WTC11 (cell line): ENCODE data around the gene LRRC40. TPM values are rescaled to one million over a fixed set of nuclear protein-coding genes. Genes with fewer than 3 reads are reported as not detected.
"Not testable (repeated sequence)": the region's sequence is repeated elsewhere in the genome, so short reads cannot be mapped to it uniquely, and the experiment has no call there.

Experiments used
- ATAC-seq: fragments of 200-7000 bp; cut with Tn5 transposase; 2 replicates; pipeline ENCODE4 v1.10.0; 2021; ENCODE audit warnings: mild to moderate bottlenecking, moderate library complexity
- CTCF ChIA-PET: fragments of 300-600 bp; sonication (Branson Sonifier 250); formaldehyde crosslinking; loops from one replicate; lab custom pipeline; 2021; ENCODE audit warnings: antibody characterized with exemption; lab: Charles Lee
- POLR2A ChIA-PET: fragments of 350-600 bp; sonication (Branson Sonifier 250); formaldehyde crosslinking; loops from one replicate; lab custom pipeline; 2021; ENCODE audit warnings: antibody characterized with exemption; lab: Charles Lee
- DNase-seq: peaks from one replicate; pipeline ENCODE4 v3.0.0; 2021; ENCODE audit warnings: low spot score
- H3K27ac Mint-ChIP-seq: 2 replicates; pipeline ENCODE4 v1.8.0; 2021; ENCODE audit warnings: mixed read lengths
- H3K27me3 Mint-ChIP-seq: 2 replicates; pipeline ENCODE4 v1.8.0; 2021; ENCODE audit warnings: low read depth, mild to moderate bottlenecking, moderate library complexity, mixed read lengths
- H3K36me3 Mint-ChIP-seq: 2 replicates; pipeline ENCODE4 v1.8.0; 2021; ENCODE audit warnings: mixed read lengths
- H3K4me1 Mint-ChIP-seq: 2 replicates; pipeline ENCODE4 v1.8.0; 2022; ENCODE audit warnings: mixed read lengths
- H3K4me3 Mint-ChIP-seq: 2 replicates; pipeline ENCODE4 v1.8.0; 2021; ENCODE audit warnings: mild to moderate bottlenecking, moderate library complexity, mixed read lengths
- H3K9me3 Mint-ChIP-seq: 2 replicates; pipeline ENCODE4 v1.8.0; 2021; ENCODE audit warnings: mixed read lengths
- ARID4B ChIP-seq: sonication (generic); formaldehyde crosslinking; IDR thresholded peaks from 2 replicates; pipeline ENCODE4 v1.8.0; 2023; ENCODE audit warnings: missing genetic modification reagents, mild to moderate bottlenecking, borderline replicate concordance
- CBFB ChIP-seq: sonication (generic); formaldehyde crosslinking; IDR thresholded peaks from 2 replicates; pipeline ENCODE4 v1.8.1; 2022; ENCODE audit warnings: mild to moderate bottlenecking, low read depth, missing genetic modification reagents
- CDX4 ChIP-seq: fragments of 250-450 bp; sonication (Bioruptor Pico); IDR thresholded peaks from 2 replicates; pipeline ENCODE4 v1.9.0; 2021; ENCODE audit warnings: moderate library complexity, mild to moderate bottlenecking, inconsistent platforms, borderline replicate concordance
- E2F1 ChIP-seq: sonication (generic); formaldehyde crosslinking; IDR thresholded peaks from 2 replicates; pipeline ENCODE4 v1.8.0; 2022; ENCODE audit warnings: mild to moderate bottlenecking, missing genetic modification reagents
- ELF4 ChIP-seq: sonication (generic); formaldehyde crosslinking; IDR thresholded peaks from 2 replicates; pipeline ENCODE4 v1.8.1; 2022; ENCODE audit warnings: low read depth, mild to moderate bottlenecking, moderate library complexity, missing genetic modification reagents
- ETV6 ChIP-seq: sonication (generic); formaldehyde crosslinking; IDR thresholded peaks from 2 replicates; pipeline ENCODE4 v1.8.1; 2022; ENCODE audit warnings: mild to moderate bottlenecking, missing genetic modification reagents
- GTF2I ChIP-seq: fragments of 250-450 bp; sonication (Bioruptor Pico); conservative IDR thresholded peaks from 2 replicates; pipeline ENCODE4 v1.4.0; 2021; ENCODE audit warnings: mild to moderate bottlenecking
- JUN ChIP-seq: sonication (generic); formaldehyde crosslinking; IDR thresholded peaks from 2 replicates; pipeline ENCODE4 v1.8.0; 2023; ENCODE audit warnings: mild to moderate bottlenecking, missing genetic modification reagents
- MYBL2 ChIP-seq: sonication (generic); formaldehyde crosslinking; IDR thresholded peaks from 2 replicates; pipeline ENCODE4 v1.8.1; 2023; ENCODE audit warnings: mild to moderate bottlenecking, moderate library complexity, missing genetic modification reagents
- NR2C2 ChIP-seq: sonication (generic); formaldehyde crosslinking; IDR thresholded peaks from 2 replicates; pipeline ENCODE4 v1.8.0; 2022; ENCODE audit warnings: mild to moderate bottlenecking, missing genetic modification reagents
- PRRX2 ChIP-seq: fragments of 250-450 bp; sonication (Bioruptor Pico); IDR thresholded peaks from 2 replicates; pipeline ENCODE4 v1.8.0; 2021; ENCODE audit warnings: mild to moderate bottlenecking
- SMAD4 ChIP-seq: sonication (generic); formaldehyde crosslinking; IDR thresholded peaks from 2 replicates; pipeline ENCODE4 v1.8.0; 2022; ENCODE audit warnings: mild to moderate bottlenecking, missing genetic modification reagents
- TCF7 ChIP-seq: sonication (generic); formaldehyde crosslinking; IDR thresholded peaks from 2 replicates; pipeline ENCODE4 v1.8.0; 2022; ENCODE audit warnings: mild to moderate bottlenecking, low read depth, missing genetic modification reagents, moderate library complexity
- TEAD1 ChIP-seq: sonication (generic); formaldehyde crosslinking; IDR thresholded peaks from 2 replicates; pipeline ENCODE4 v1.8.0; 2022; ENCODE audit warnings: mild to moderate bottlenecking, missing genetic modification reagents
- USF1 ChIP-seq: sonication (generic); formaldehyde crosslinking; IDR thresholded peaks from 2 replicates; pipeline ENCODE4 v1.8.0; 2022; ENCODE audit warnings: mild to moderate bottlenecking, missing genetic modification reagents
- ZNF121 ChIP-seq: sonication (generic); formaldehyde crosslinking; IDR thresholded peaks from 2 replicates; pipeline ENCODE4 v1.8.0; 2023; ENCODE audit warnings: missing genetic modification reagents
- ZNF138 ChIP-seq: sonication (generic); formaldehyde crosslinking; conservative IDR thresholded peaks from 2 replicates; pipeline ENCODE4 v1.8.1; 2022; ENCODE audit warnings: mild to moderate bottlenecking, moderate library complexity, missing genetic modification reagents
- ZNF317 ChIP-seq: sonication (generic); formaldehyde crosslinking; IDR thresholded peaks from 2 replicates; pipeline ENCODE4 v1.8.1; 2023; ENCODE audit warnings: low read depth, mild to moderate bottlenecking, moderate library complexity, missing genetic modification reagents, borderline replicate concordance
- total RNA-seq: library from RNA; stranded (reverse); gene quantifications from 3 replicates; pipeline ENCODE4 v1.2.3, GENCODE V29; 2021
- TF ChIP-seq, protein P1 (sequence below): sonication (generic); formaldehyde crosslinking; IDR thresholded peaks from 2 replicates; pipeline ENCODE4 v1.8.1; 2023; ENCODE audit warnings: mild to moderate bottlenecking, missing genetic modification reagents, moderate library complexity
- TF ChIP-seq, protein P2 (sequence below): sonication (generic); formaldehyde crosslinking; IDR thresholded peaks from 2 replicates; pipeline ENCODE4 v1.8.1; 2023; ENCODE audit warnings: mild to moderate bottlenecking, missing genetic modification reagents
- TF ChIP-seq, protein P3 (sequence below): fragments of 200-600 bp; IDR thresholded peaks from 2 replicates; pipeline ENCODE4 v1.8.0; 2022; ENCODE audit warnings: antibody characterized with exemption

LRRC40 gene
- total RNA-seq, 1 experiment from 2014 or later = 26.7 TPM

DNA sequence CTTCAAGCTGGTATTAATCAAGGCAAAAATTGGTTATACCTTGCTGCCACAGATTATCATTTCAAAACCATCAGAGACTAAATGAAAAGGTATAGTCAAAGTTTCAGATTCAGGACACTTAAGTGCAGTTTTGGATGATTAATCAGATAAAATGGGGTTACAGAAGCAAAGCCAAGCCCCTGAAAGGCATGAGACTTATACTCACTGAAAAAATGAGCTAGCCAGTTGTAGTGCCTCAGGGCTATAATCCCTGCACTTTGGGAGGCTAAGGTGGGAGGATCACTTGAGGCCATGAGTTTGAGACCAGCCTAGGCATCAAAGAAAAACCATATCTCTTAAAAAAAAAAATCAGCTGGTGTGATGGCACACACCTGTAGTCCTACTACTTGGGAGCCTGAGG is 15.2 kb downstream of the LRRC40 start (continued):
- TF ChIP-seq, protein P1, sequence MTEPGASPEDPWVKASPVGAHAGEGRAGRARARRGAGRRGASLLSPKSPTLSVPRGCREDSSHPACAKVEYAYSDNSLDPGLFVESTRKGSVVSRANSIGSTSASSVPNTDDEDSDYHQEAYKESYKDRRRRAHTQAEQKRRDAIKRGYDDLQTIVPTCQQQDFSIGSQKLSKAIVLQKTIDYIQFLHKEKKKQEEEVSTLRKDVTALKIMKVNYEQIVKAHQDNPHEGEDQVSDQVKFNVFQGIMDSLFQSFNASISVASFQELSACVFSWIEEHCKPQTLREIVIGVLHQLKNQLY (CRISPR knock-in tag) = no peak
- no peak for TF ChIP-seq USF1 (CRISPR knock-in tag)
- no peak for TF ChIP-seq TEAD1 (CRISPR knock-in tag)

GRCh38 chr1:70188522-70188921 is 16.9 kb downstream of the LRRC40 start:
- Mint-ChIP-seq H3K27me3 (no peaks in the 10 kb centered on the region), H3K27ac (no peak overlapping the region), H3K4me3 (no peak overlapping the region), H3K4me1 (no peaks in the 10 kb centered on the region), H3K36me3 (no peaks in the 10 kb centered on the region), H3K9me3 (peaks cover 8% of the 10 kb centered on the region)
- ATAC-seq = no peak
- DNase-seq = no peak
- CTCF ChIA-PET = no interaction called here
- POLR2A ChIA-PET = no interaction called here
- TF ChIP-seq PRRX2 (no peak), ELF4 (CRISPR knock-in tag) (no peak), ZNF317 (no peak), E2F1 (CRISPR knock-in tag) (no peak), ZNF138 (CRISPR knock-in tag) (no peak), JUN (CRISPR knock-in tag) (no peak), CDX4 (CRISPR knock-in tag) (no peak), ETV6 (CRISPR knock-in tag) (no peak), CBFB (CRISPR knock-in tag) (no peak), GTF2I (CRISPR knock-in tag) (no peak), SMAD4 (CRISPR knock-in tag) (no peak), NR2C2 (no peak), MYBL2 (no peak), ARID4B (CRISPR knock-in tag) (no peak), ZNF121 (CRISPR knock-in tag) (no peak), TCF7 (CRISPR knock-in tag) (no peak)
- TF ChIP-seq, protein P2, sequence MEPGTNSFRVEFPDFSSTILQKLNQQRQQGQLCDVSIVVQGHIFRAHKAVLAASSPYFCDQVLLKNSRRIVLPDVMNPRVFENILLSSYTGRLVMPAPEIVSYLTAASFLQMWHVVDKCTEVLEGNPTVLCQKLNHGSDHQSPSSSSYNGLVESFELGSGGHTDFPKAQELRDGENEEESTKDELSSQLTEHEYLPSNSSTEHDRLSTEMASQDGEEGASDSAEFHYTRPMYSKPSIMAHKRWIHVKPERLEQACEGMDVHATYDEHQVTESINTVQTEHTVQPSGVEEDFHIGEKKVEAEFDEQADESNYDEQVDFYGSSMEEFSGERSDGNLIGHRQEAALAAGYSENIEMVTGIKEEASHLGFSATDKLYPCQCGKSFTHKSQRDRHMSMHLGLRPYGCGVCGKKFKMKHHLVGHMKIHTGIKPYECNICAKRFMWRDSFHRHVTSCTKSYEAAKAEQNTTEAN (CRISPR knock-in tag) = no peak
- TF ChIP-seq, protein P3, sequence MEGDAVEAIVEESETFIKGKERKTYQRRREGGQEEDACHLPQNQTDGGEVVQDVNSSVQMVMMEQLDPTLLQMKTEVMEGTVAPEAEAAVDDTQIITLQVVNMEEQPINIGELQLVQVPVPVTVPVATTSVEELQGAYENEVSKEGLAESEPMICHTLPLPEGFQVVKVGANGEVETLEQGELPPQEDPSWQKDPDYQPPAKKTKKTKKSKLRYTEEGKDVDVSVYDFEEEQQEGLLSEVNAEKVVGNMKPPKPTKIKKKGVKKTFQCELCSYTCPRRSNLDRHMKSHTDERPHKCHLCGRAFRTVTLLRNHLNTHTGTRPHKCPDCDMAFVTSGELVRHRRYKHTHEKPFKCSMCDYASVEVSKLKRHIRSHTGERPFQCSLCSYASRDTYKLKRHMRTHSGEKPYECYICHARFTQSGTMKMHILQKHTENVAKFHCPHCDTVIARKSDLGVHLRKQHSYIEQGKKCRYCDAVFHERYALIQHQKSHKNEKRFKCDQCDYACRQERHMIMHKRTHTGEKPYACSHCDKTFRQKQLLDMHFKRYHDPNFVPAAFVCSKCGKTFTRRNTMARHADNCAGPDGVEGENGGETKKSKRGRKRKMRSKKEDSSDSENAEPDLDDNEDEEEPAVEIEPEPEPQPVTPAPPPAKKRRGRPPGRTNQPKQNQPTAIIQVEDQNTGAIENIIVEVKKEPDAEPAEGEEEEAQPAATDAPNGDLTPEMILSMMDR = no peak

- H3K27ac Mint-ChIP-seq, CTCF ChIA-PET, POLR2A ChIA-PET, H3K36me3 Mint-ChIP-seq, DNase-seq, ATAC-seq, H3K27me3 Mint-ChIP-seq, H3K4me3 Mint-ChIP-seq, H3K9me3 Mint-ChIP-seq, H3K4me1 Mint-ChIP-seq: not testable (repeated sequence)
Measured at GRCh38 chr1:70185181-70185580, 20.2 kb downstream of the LRRC40 start.
